Endodermal cell (in vitro differentiated cells): ENCODE measurements around the gene BICDL1. TPM values are rescaled to one million over a fixed set of nuclear protein-coding genes. Genes with fewer than 3 reads are reported as not detected.

Experiments
- DNase-seq: peaks from one replicate; pipeline ENCODE4 v3.0.0-alpha.2; 2017
- H3K27ac ChIP-seq: 2 replicates; pipeline ENCODE4 v1.5.1; 2013; ENCODE audit warnings: mild to moderate bottlenecking, low read depth, low read length, moderate library complexity
- H3K27me3 ChIP-seq: 2 replicates; pipeline ENCODE4 v1.6.1; 2013; ENCODE audit warnings: mild to moderate bottlenecking, low read length, moderate library complexity; ENCODE audit not compliant: insufficient read depth, control insufficient read depth, poor library complexity, severe bottlenecking
- H3K36me3 ChIP-seq: 2 replicates; pipeline ENCODE4 v1.7.0; 2013; ENCODE audit warnings: mild to moderate bottlenecking, low read length, moderate library complexity; ENCODE audit not compliant: control insufficient read depth, insufficient read depth
- H3K4me1 ChIP-seq: one replicate; pipeline ENCODE4 v1.7.0; 2013; ENCODE audit warnings: low read length; ENCODE audit not compliant: control insufficient read depth, insufficient read depth
- H3K4me3 ChIP-seq: 2 replicates; pipeline ENCODE4 v1.5.1; 2013; ENCODE audit warnings: mild to moderate bottlenecking, low read length, moderate library complexity
- H3K9ac ChIP-seq: 2 replicates; pipeline ENCODE4 v1.6.1; 2013; ENCODE audit warnings: mild to moderate bottlenecking, low read length, moderate library complexity; ENCODE audit not compliant: poor library complexity, severe bottlenecking; ENCODE audit errors: extremely low read depth
- H3K9me3 ChIP-seq: 2 replicates; pipeline ENCODE4 v1.6.1; 2013; ENCODE audit warnings: mild to moderate bottlenecking, low read length, moderate library complexity; ENCODE audit not compliant: control insufficient read depth
- H3K27ac Mint-ChIP-seq: 2 replicates; pipeline ENCODE4 v1.8.0; 2020; ENCODE audit warnings: mixed read lengths
- H3K27me3 Mint-ChIP-seq: 2 replicates; pipeline ENCODE4 v1.8.0; 2021; ENCODE audit warnings: mild to moderate bottlenecking, mixed read lengths; ENCODE audit not compliant: insufficient read depth
- H3K36me3 Mint-ChIP-seq: 2 replicates; pipeline ENCODE4 v1.8.0; 2020; ENCODE audit warnings: low read depth, mixed read lengths
- H3K4me1 Mint-ChIP-seq: 2 replicates; pipeline ENCODE4 v1.8.0; 2020; ENCODE audit warnings: mixed read lengths
- H3K4me3 Mint-ChIP-seq: 2 replicates; pipeline ENCODE4 v1.8.0; 2020; ENCODE audit warnings: mild to moderate bottlenecking, moderate library complexity, mixed read lengths
- H3K9me3 Mint-ChIP-seq: 2 replicates; pipeline ENCODE4 v1.8.0; 2020; ENCODE audit warnings: mild to moderate bottlenecking, mixed read lengths
- CTCF ChIP-seq: fragments of 200-600 bp; sonication (generic); conservative IDR thresholded peaks from 2 replicates; pipeline ENCODE4 v1.5.0; 2021; ENCODE audit warnings: antibody characterized with exemption, mild to moderate bottlenecking
- WGBS, 2 experiments: methylation state at CpG; one replicate each; pipeline versions ENCODE4 v1.1.5 to v1.1.7; 2013; ENCODE audit warnings: missing lambda C conversion rate in 2 of 2, mixed read lengths in 1 of 2; ENCODE audit not compliant: insufficient coverage in 1 of 2, insufficient read length in 1 of 2; 5-methylcytosine and 5-hydroxymethylcytosine counted together
- total RNA-seq, 2 donors: library from RNA; stranded (reverse); fragmentation: NEBNext Ultra II Directional in 1 of 2; extraction: Animal tissue kit (Norgen Biotek cat#: 25700) in 1 of 2; gene quantifications; 2 replicates in 1 of 2; 3 replicates in 1 of 2; pipeline ENCODE4 v1.2.1, GENCODE V29; 2021

The BICDL1 gene
- total RNA-seq, 2 donors from 2014 or later: 14.5 to 22.3 TPM

DNA sequence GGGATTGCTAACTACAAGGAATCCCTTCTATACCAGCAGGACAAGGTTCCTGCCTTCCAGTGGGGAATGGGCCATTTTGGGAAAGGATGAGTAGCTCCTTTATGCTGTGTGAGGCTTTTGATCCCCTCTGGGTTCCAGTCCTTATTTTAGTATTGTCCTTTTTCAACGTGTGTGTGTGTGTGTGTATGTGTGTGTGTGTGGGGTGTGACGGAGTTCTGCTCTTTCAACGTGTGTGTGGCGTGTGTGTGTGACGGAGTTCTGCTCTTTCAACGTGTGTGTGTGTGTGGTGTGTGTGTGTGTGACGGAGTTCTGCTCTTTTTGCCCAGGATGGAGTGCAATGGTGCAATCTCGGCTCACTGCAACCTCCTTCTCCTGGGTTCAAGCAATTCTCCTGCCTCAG lies 100.1 kb downstream of the BICDL1 start:
- H3K4me1 Mint-ChIP-seq: peaks cover 18% of the 10 kb centered on the region
- no peak overlapping the region for H3K27ac ChIP-seq
- WGBS, 2 experiments: 91 to 100% methylated on average over 1 to 8 of the region's 8 CpGs
- no peak overlapping the region for H3K4me3 ChIP-seq
- no peak for TF ChIP-seq CTCF
- no peak overlapping the region for H3K27ac Mint-ChIP-seq
- H3K9me3 Mint-ChIP-seq: no peaks in the 10 kb centered on the region
- H3K9ac ChIP-seq: no peak overlapping the region
- peaks cover 5% of the 10 kb centered on the region for H3K4me1 ChIP-seq
- DNase-seq: no peak
- no peaks in the 10 kb centered on the region for H3K27me3 ChIP-seq
- H3K4me3 Mint-ChIP-seq: no peak overlapping the region
- H3K36me3 ChIP-seq: no peaks in the 10 kb centered on the region
- no peaks in the 10 kb centered on the region for H3K9me3 ChIP-seq
- H3K36me3 Mint-ChIP-seq: peaks cover 14% of the 10 kb centered on the region
- no peaks in the 10 kb centered on the region for H3K27me3 Mint-ChIP-seq

DNA sequence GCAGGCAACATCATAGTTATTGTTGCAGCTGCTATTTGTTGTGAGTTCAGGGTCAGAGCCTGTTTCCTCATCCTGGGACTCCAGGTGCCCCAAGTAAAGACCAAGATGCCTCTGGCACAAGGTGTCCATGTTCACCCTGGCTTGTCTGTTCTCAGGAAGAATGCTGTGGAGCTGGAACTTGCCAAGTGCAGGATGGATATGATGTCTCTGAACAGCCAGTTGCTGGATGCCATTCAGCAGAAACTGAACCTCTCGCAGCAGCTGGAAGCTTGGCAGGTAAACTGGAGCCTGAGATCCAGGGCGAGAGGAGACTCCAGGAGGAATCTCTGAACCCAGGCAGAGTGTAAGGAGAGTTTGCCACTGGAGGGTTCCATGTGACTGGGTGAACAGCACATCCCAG lies 100.8 kb downstream of the BICDL1 start:
- Histone ChIP-seq H3K4me3 (no peak overlapping the region), H3K27me3 (no peaks in the 10 kb centered on the region), H3K9ac (no peak overlapping the region), H3K36me3 (peaks cover 3% of the 10 kb centered on the region), H3K27ac (peak overlapping the region; percentile 47), H3K9me3 (no peaks in the 10 kb centered on the region), H3K4me1 (peaks cover 5% of the 10 kb centered on the region)
- no peak for TF ChIP-seq CTCF
- Mint-ChIP-seq H3K36me3 (peaks cover 11% of the 10 kb centered on the region), H3K27ac (no peak overlapping the region), H3K9me3 (no peaks in the 10 kb centered on the region), H3K4me1 (peaks cover 18% of the 10 kb centered on the region), H3K4me3 (no peak overlapping the region), H3K27me3 (no peaks in the 10 kb centered on the region)
- WGBS, 2 experiments: 94 to 100% methylated on average over 2 of the region's 2 CpGs
- no peak for DNase-seq

GRCh38 chr12:120090206-120090605 lies 101.2 kb downstream of the BICDL1 start:
- H3K4me3 ChIP-seq: no peak overlapping the region
- Mint-ChIP-seq H3K27me3 (no peaks in the 10 kb centered on the region), H3K27ac (peak overlapping the region; percentile 39), H3K36me3 (peaks cover 11% of the 10 kb centered on the region), H3K4me3 (no peak overlapping the region), H3K4me1 (peaks cover 18% of the 10 kb centered on the region), H3K9me3 (no peaks in the 10 kb centered on the region)
- H3K9ac ChIP-seq: no peak overlapping the region
- TF ChIP-seq CTCF: no peak
- H3K4me1 ChIP-seq: peaks cover 5% of the 10 kb centered on the region
- no peaks in the 10 kb centered on the region for H3K27me3 ChIP-seq
- peaks cover 5% of the 10 kb centered on the region for H3K36me3 ChIP-seq
- WGBS, 2 experiments: 88 to 100% methylated on average over 2 to 3 of the region's 3 CpGs
- H3K27ac ChIP-seq: peak overlapping the region; percentile 53
- no peak for DNase-seq
- no peaks in the 10 kb centered on the region for H3K9me3 ChIP-seq
